Activated CD8-positive, alpha-beta T cell treated with anti-CD3 and anti-CD28 coated beads for 36 hours (primary cell): Measurements from ENCODE around the gene BRSK1. TPM values are rescaled to one million over a fixed set of nuclear protein-coding genes. Genes with fewer than 3 reads are reported as not detected.

Experiments
- ATAC-seq: fragments of 200-7000 bp; cut with Tn5 transposase; one replicate; pipeline ENCODE4 v1.10.0; 2021; ENCODE audit warnings: mild to moderate bottlenecking, moderate library complexity
- CTCF ChIA-PET: fragments of 350-600 bp; sonication (Branson Sonifier 250); formaldehyde crosslinking; loops from one replicate; lab custom pipeline; 2021; ENCODE audit warnings: antibody characterized with exemption; lab: Charles Lee
- POLR2A ChIA-PET: fragments of 350-600 bp; sonication (Branson Sonifier 250); formaldehyde crosslinking; loops from one replicate; lab custom pipeline; 2021; ENCODE audit warnings: antibody characterized with exemption; lab: Charles Lee
- DNase-seq: peaks from one replicate; pipeline ENCODE4 v3.0.0-alpha.2; 2020
- H3K27ac Mint-ChIP-seq: one replicate; pipeline ENCODE4 v1.8.0; 2021; ENCODE audit warnings: mild to moderate bottlenecking, mixed read lengths
- H3K27me3 Mint-ChIP-seq: one replicate; pipeline ENCODE4 v1.8.0; 2021; ENCODE audit warnings: mixed read lengths
- H3K36me3 Mint-ChIP-seq: one replicate; pipeline ENCODE4 v1.8.0; 2021; ENCODE audit warnings: low read depth, mixed read lengths
- H3K4me1 Mint-ChIP-seq: one replicate; pipeline ENCODE4 v1.8.0; 2021; ENCODE audit warnings: low read depth, mixed read lengths
- H3K4me3 Mint-ChIP-seq: one replicate; pipeline ENCODE4 v1.8.0; 2021; ENCODE audit warnings: mild to moderate bottlenecking, moderate library complexity, mixed read lengths
- H3K9me3 Mint-ChIP-seq: one replicate; pipeline ENCODE4 v1.8.0; 2021; ENCODE audit warnings: mixed read lengths
- intact Hi-C: fragments of 100-400 bp; cut with micrococcal nuclease; formaldehyde crosslinking; loops from one replicate; pipeline ENCODE4 v1.10.0; 2022
- total RNA-seq, 2 experiments: library from RNA; stranded (reverse); gene quantifications; one replicate each; pipeline ENCODE4 v1.2.3, GENCODE V29; 2021
- TF ChIP-seq, protein P1 (sequence below): fragments of 200-600 bp; IDR thresholded peaks from one replicate; pipeline ENCODE4 v1.8.0; 2022; ENCODE audit warnings: antibody characterized with exemption, mild to moderate bottlenecking

BRSK1 gene
- total RNA-seq, 2 experiments from 2014 or later = 5.1 to 5.8 TPM

DNA sequence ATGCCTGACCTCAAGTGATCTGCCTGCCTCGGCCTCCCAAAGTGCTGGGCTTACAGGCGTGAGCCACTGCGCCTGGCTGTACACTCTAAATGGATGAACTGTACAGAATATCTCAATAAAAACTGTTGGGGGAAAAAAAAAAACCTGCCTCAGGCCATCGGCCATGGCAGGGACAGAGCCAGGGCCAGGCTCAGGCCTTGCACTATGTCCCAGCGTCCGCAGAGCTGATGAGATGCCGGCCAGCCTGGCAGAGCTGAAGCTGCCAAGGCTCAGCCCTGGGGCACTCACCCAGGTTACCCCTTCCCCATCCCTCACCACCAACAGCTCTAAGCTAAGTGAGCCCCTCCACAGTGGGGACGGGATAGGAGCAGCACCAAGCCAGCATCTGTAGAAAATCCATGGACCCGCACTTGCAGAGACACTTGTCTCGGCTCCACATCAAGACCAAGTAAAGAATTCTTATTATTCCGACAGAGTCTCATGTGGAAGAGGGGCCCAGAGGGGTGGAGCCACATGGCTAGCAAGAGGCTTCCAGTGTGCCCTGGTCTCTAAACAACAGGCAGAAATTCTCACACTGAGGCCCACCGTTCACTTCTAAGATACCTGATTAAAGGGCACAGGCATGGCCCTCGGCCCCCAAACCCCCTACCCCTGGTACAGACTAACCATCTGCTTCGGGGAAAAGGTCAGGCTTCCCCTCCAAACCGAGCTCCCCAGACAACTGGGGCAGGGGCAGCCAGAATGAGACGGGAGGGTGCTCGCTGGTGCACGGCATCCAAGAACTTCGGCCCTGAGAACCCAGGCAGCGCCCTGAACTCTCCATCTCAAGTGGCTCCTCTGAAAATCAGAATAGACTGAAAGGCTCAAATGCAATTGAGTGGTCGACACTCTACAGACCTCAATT is 30.8 kb upstream of the BRSK1 start:
- intact Hi-C loops = loop anchor here (10.0 kb wide), 1 partner anchor 402 kb away; the partner anchor contains the start of gene U2AF2
- ATAC-seq (no peak), DNase-seq (peak; percentile 41)
- POLR2A ChIA-PET = interaction anchor here (0.7 to 5.5 kb wide), 10 partner anchors 10 to 165 kb away, joined by 3 to 40 read pairs (median 4); partner anchors contain the start of genes BRSK1, TMEM238 and UBE2S
- Mint-ChIP-seq H3K9me3 (no peaks in the 10 kb centered on the region), H3K27me3 (no peaks in the 10 kb centered on the region), H3K4me1 (peaks cover 42% of the 10 kb centered on the region), H3K27ac (peak overlapping the region; percentile 99), H3K36me3 (peaks cover 66% of the 10 kb centered on the region), H3K4me3 (peak overlapping the region; percentile 96)
- CTCF ChIA-PET = interaction anchor here (1.0 to 3.5 kb wide), 4 partner anchors 39 to 131 kb away, joined by 5 to 11 read pairs (median 8); partner anchors contain the start of gene TMEM238
- TF ChIP-seq, protein P1, sequence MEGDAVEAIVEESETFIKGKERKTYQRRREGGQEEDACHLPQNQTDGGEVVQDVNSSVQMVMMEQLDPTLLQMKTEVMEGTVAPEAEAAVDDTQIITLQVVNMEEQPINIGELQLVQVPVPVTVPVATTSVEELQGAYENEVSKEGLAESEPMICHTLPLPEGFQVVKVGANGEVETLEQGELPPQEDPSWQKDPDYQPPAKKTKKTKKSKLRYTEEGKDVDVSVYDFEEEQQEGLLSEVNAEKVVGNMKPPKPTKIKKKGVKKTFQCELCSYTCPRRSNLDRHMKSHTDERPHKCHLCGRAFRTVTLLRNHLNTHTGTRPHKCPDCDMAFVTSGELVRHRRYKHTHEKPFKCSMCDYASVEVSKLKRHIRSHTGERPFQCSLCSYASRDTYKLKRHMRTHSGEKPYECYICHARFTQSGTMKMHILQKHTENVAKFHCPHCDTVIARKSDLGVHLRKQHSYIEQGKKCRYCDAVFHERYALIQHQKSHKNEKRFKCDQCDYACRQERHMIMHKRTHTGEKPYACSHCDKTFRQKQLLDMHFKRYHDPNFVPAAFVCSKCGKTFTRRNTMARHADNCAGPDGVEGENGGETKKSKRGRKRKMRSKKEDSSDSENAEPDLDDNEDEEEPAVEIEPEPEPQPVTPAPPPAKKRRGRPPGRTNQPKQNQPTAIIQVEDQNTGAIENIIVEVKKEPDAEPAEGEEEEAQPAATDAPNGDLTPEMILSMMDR = no peak

DNA sequence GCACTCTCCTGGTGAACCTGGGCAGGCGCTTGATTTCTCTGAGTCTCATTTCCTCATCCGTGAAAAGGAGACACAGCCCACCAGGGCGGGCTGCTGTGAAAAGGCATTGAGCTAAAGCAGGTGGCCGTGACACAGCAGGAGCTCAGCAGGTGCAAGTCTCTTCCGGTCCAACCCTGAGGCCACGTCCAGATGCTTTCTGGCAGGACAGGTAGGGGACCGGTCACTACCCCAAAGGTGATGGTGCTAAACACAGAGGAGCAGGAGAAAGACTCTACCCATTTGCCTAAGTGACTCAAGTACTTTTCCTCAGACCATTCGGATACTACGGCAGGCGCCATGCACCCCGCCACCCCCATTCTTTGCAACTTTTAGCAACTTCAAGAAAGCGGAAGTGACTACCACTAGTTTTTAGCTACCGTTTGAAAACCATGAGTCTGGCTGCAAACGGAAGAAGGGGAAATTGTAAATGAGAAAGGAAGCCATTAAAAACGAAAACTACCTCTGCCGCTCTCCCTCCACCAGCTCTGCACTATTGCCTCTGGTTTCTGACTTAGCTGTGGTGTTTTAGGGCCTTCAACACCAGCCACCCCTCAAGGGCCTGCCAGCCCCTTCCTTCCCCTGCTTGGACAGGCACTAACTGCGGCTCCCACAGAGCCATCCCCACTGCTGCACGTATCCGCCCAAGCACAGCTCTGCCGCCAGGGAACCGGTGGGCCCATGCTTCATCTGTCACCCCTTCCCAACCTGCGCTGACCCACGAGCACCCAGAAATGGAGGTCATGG is 29.8 kb upstream of the BRSK1 start:
- CTCF ChIA-PET = interaction anchor here (0.6 to 3.5 kb wide), 10 partner anchors 19 to 250 kb away, joined by 3 to 11 read pairs (median 4); partner anchors contain the start of gene TMEM238
- peak; percentile 37 for ATAC-seq
- H3K4me1 Mint-ChIP-seq = peaks cover 33% of the 10 kb centered on the region

DNA sequence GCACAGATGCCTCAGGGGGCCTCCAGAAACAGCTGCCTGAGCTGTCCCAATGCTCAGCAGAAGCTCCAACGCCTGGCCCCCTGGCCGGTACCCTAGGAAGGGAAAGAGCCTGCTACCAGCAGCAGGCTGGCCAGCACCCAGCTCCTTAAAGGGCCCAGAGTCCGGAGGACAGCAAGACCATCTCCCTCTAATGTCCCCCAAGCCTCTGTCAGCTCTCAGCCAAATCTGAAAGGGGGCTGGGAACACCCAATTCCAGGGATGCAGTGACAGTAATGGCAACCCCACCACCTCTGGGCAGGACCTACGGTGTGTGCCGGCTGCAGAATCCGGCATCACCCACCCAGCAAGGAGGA is 29.2 kb upstream of the BRSK1 start:
- Mint-ChIP-seq H3K27me3 (no peaks in the 10 kb centered on the region), H3K27ac (peak overlapping the region; percentile 99), H3K36me3 (peaks cover 64% of the 10 kb centered on the region), H3K4me3 (peak overlapping the region; percentile 96), H3K9me3 (no peaks in the 10 kb centered on the region), H3K4me1 (peaks cover 34% of the 10 kb centered on the region)
- POLR2A ChIA-PET = interaction anchor here (0.7 to 5.5 kb wide), 14 partner anchors 13 to 1053 kb away, joined by 3 to 40 read pairs (median 4); partner anchors contain the start of genes BRSK1, HSPBP1, RPL28 and RPS9
- ATAC-seq = no peak
- CTCF ChIA-PET = interaction anchor here (0.6 to 3.5 kb wide), 9 partner anchors 28 to 249 kb away, joined by 3 to 11 read pairs (median 5); partner anchors contain the start of gene TMEM238
- DNase-seq = no peak
- intact Hi-C loops = loop anchor here (10.0 kb wide), 1 partner anchor 400 kb away; the partner anchor contains the start of gene U2AF2
- TF ChIP-seq, protein P1 = no peak

More for the DNA sequence above, 29.8 kb upstream of the BRSK1 start:
- peak; percentile 81 for DNase-seq
- no peaks in the 10 kb centered on the region for H3K27me3 Mint-ChIP-seq
- peaks cover 64% of the 10 kb centered on the region for H3K36me3 Mint-ChIP-seq
- peak overlapping the region; percentile 99 for H3K27ac Mint-ChIP-seq
- no peaks in the 10 kb centered on the region for H3K9me3 Mint-ChIP-seq
- TF ChIP-seq, protein P1 = no peak
- peak overlapping the region; percentile 96 for H3K4me3 Mint-ChIP-seq
- intact Hi-C loops = loop anchor here (10.0 kb wide), 1 partner anchor 401 kb away; the partner anchor contains the start of gene U2AF2
- POLR2A ChIA-PET = interaction anchor here (0.7 to 5.5 kb wide), 17 partner anchors 10 to 1053 kb away, joined by 3 to 40 read pairs (median 4); partner anchors contain the start of genes BRSK1, HSPBP1, RPS9 and TMEM238

DNA sequence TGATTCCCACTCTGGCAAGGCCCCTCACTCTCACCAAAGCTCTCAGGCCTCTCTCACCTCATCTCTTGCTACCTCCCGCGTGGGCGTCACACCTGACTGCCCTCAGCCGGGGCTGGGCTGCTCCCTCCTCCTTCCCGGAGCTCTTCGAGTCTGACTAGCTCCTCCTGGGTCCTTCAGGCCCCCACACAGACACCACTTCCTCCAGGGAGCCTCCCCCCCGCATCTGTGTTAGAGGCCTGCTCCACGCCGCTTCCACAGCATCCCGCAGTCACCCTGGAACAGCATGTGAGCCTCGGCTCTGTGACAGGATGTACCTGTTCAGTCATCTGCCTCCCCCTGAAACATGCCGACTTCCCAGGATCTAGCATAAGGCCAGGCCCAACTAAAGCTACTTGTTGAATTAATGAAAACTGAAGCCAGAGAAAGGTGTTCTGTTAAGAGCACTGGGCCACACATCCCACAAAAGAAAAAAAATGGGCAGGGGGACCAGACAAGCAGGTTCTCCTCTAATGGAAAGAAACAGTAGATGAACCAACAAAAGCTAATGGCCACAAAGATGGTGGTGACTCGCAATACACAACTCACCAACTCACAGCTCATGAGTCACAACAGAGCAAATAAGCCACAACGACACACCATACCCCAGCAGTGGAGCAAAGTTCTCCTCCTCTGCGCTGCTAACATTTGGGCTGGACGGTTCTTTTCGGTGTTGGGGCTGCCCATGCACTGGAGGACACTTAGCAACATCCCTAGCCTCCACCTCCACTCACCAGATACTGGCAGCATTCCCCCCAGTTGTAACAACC is 28.0 kb upstream of the BRSK1 start:
- Mint-ChIP-seq H3K4me1 (peaks cover 34% of the 10 kb centered on the region), H3K9me3 (no peaks in the 10 kb centered on the region), H3K4me3 (peak overlapping the region; percentile 96), H3K27me3 (no peaks in the 10 kb centered on the region), H3K27ac (peak overlapping the region; percentile 99), H3K36me3 (peaks cover 61% of the 10 kb centered on the region)
- intact Hi-C loops = loop anchor here (5.0 to 10.0 kb wide), 2 partner anchors 131 to 399 kb away; partner anchors contain the start of genes RPL28 and U2AF2
- ChIA-PET POLR2A (interaction anchor here (0.7 to 5.5 kb wide), 19 partner anchors 10 to 1141 kb away, joined by 3 to 40 read pairs (median 4); partner anchors contain the start of genes BRSK1, KMT5C, RPL28 and RPS9), CTCF (interaction anchor here (0.8 to 3.5 kb wide), 7 partner anchors 25 to 248 kb away, joined by 3 to 11 read pairs (median 4); no protein-coding TSS in a partner anchor)
- ATAC-seq (peak; percentile 7), DNase-seq (peak; percentile 86)
- TF ChIP-seq, protein P1 = no peak
